ENCODE measurements around the gene TOMM40. TPM values are rescaled to one million over a fixed set of nuclear protein-coding genes. Genes with fewer than 3 reads are reported as not detected.

Gene TOMM40
- total and polyA plus RNA-seq, 4 donors: 17.6 to 76.8 (median 62.2) TPM

- DNase-seq (no peak), ATAC-seq (ENCODE audit: insufficient read depth, low FRiP score) (no peak)
- 95 to 96% methylated on average over 16 of the region's 16 CpGs for WGBS, 2 donors
- H3K9me3 ChIP-seq (ENCODE audit: control insufficient read depth in 4 of 4, insufficient read depth in 3 of 4, low read length in 3 of 4): no peaks in the 10 kb centered on the region
- H3K9ac ChIP-seq (ENCODE audit: insufficient read depth in 1 of 2, low read length in 2 of 2): no peak overlapping the region
- H3K4me1 ChIP-seq (ENCODE audit: control insufficient read depth in 5 of 5, insufficient read depth in 5 of 5, low read length in 5 of 5): peaks cover 0 to 10% (median 0%) of the 10 kb centered on the region in 5 donors
- no peak overlapping the region for H3K27ac ChIP-seq (ENCODE audit: low read depth in 1 of 2, low read length in 1 of 2)
- no peak for TF ChIP-seq CTCF (IDR thresholded peaks at IDR 0.05; ENCODE audit: control extremely low read depth, extremely low read depth)
- H3K27me3 ChIP-seq (ENCODE audit: control insufficient read depth in 3 of 3, insufficient read depth in 3 of 3, low read length in 2 of 3): no peaks in the 10 kb centered on the region
- H3K4me3 ChIP-seq: no peak overlapping the region
- peaks cover 11 to 61% (median 26%) of the 10 kb centered on the region in 4 donors for H3K36me3 ChIP-seq (ENCODE audit: control insufficient read depth in 4 of 4, insufficient read depth in 4 of 4, low read length in 4 of 4)
Observed at GRCh38 chr19:44874317-44874716, 16.7 kb upstream of the TOMM40 start.

GRCh38 chr19:44875666-44876451 lies 15.2 kb upstream of the TOMM40 start:
- Histone ChIP-seq H3K9me3 (ENCODE audit: control insufficient read depth in 4 of 4, insufficient read depth in 3 of 4, low read length in 3 of 4) (no peaks in the 10 kb centered on the region), H3K9ac (ENCODE audit: insufficient read depth in 1 of 2, low read length in 2 of 2) (no peak overlapping the region), H3K27me3 (ENCODE audit: control insufficient read depth in 3 of 3, insufficient read depth in 3 of 3, low read length in 2 of 3) (no peaks in the 10 kb centered on the region), H3K36me3 (ENCODE audit: control insufficient read depth in 4 of 4, insufficient read depth in 4 of 4, low read length in 4 of 4) (peaks cover 11 to 61% (median 27%) of the 10 kb centered on the region in 4 donors), H3K4me3 (no peak overlapping the region), H3K4me1 (ENCODE audit: control insufficient read depth in 5 of 5, insufficient read depth in 5 of 5, low read length in 5 of 5) (peaks cover 0 to 10% (median 0%) of the 10 kb centered on the region in 5 donors), H3K27ac (ENCODE audit: low read depth in 1 of 2, low read length in 1 of 2) (no peak overlapping the region)
- no peak for DNase-seq
- no peak for ATAC-seq (ENCODE audit: insufficient read depth, low FRiP score)
- WGBS, 2 donors: 75 to 76% methylated on average over 22 of the region's 22 CpGs
- no peak for TF ChIP-seq CTCF (IDR thresholded peaks at IDR 0.05; ENCODE audit: control extremely low read depth, extremely low read depth)

GRCh38 chr19:44876930-44877535 lies 14.0 kb upstream of the TOMM40 start:
- no peak for TF ChIP-seq CTCF (IDR thresholded peaks at IDR 0.05; ENCODE audit: control extremely low read depth, extremely low read depth)
- WGBS, 2 donors: 36 to 66% methylated on average over 5 of the region's 5 CpGs
- H3K4me1 ChIP-seq (ENCODE audit: control insufficient read depth in 5 of 5, insufficient read depth in 5 of 5, low read length in 5 of 5): peaks cover 0 to 10% (median 0%) of the 10 kb centered on the region in 5 donors
- H3K9ac ChIP-seq (ENCODE audit: insufficient read depth in 1 of 2, low read length in 2 of 2): no peak overlapping the region
- DNase-seq (peak in 1 of 3 donors; percentile 22), ATAC-seq (ENCODE audit: insufficient read depth, low FRiP score) (no peak)
- H3K9me3 ChIP-seq (ENCODE audit: control insufficient read depth in 4 of 4, insufficient read depth in 3 of 4, low read length in 3 of 4): no peaks in the 10 kb centered on the region
- no peaks in the 10 kb centered on the region for H3K27me3 ChIP-seq (ENCODE audit: control insufficient read depth in 3 of 3, insufficient read depth in 3 of 3, low read length in 2 of 3)
- H3K36me3 ChIP-seq (ENCODE audit: control insufficient read depth in 4 of 4, insufficient read depth in 4 of 4, low read length in 4 of 4): peaks cover 5 to 56% (median 23%) of the 10 kb centered on the region in 4 donors
- no peak overlapping the region for H3K4me3 ChIP-seq
- no peak overlapping the region for H3K27ac ChIP-seq (ENCODE audit: low read depth in 1 of 2, low read length in 1 of 2)

Data from lung (tissue), 12 donors.